Stimulated activated naive CD8-positive, alpha-beta T cell treated with anti-CD3 and anti-CD28 coated beads, Interleukin-15, Interleukin-2, amounts not matched to agents 100 ng/mL and 50 ng/mL, for 24 hours (primary cell): ENCODE results near the gene NAE1.

ENCODE experiments used
- H3K27ac Mint-ChIP-seq: one replicate; pipeline ENCODE4 v1.8.0; 2021; ENCODE audit warnings: mild to moderate bottlenecking, mixed read lengths
- H3K27me3 Mint-ChIP-seq: one replicate; pipeline ENCODE4 v1.8.0; 2021; ENCODE audit warnings: mixed read lengths
- H3K36me3 Mint-ChIP-seq: one replicate; pipeline ENCODE4 v1.8.0; 2021; ENCODE audit warnings: low read depth, mixed read lengths
- H3K4me1 Mint-ChIP-seq: one replicate; pipeline ENCODE4 v1.8.0; 2021; ENCODE audit warnings: low read depth, mixed read lengths
- H3K4me3 Mint-ChIP-seq: one replicate; pipeline ENCODE4 v1.8.0; 2021; ENCODE audit warnings: mild to moderate bottlenecking, mixed read lengths
- H3K9me3 Mint-ChIP-seq: one replicate; pipeline ENCODE4 v1.8.0; 2021; ENCODE audit warnings: mixed read lengths

Gene NAE1

DNA sequence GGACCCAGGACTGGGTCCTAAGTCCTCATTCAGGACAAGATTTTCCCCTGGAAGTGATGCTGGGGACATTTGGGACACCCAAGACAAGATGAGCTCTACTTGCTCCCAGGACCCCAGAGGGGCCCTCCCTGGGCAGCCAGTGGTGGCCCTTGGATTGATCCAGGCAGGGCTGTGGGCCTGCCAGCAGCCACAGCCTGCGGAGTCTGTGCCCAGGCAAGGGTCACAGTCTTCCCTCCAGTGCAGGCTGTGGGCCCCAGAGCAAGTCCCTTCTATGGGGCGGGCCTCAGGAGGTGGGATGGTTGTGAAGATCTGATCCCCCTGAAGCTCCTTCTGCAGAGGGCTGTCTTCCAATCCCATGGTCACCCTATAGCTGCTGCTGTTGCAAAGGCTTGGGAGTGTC is 26.0 kb upstream of the NAE1 start:
- H3K27me3 Mint-ChIP-seq = no peaks in the 10 kb centered on the region
- H3K9me3 Mint-ChIP-seq = no peaks in the 10 kb centered on the region
- H3K4me1 Mint-ChIP-seq = no peaks in the 10 kb centered on the region
- no peak overlapping the region for H3K27ac Mint-ChIP-seq
- no peak overlapping the region for H3K4me3 Mint-ChIP-seq
- no peaks in the 10 kb centered on the region for H3K36me3 Mint-ChIP-seq

DNA sequence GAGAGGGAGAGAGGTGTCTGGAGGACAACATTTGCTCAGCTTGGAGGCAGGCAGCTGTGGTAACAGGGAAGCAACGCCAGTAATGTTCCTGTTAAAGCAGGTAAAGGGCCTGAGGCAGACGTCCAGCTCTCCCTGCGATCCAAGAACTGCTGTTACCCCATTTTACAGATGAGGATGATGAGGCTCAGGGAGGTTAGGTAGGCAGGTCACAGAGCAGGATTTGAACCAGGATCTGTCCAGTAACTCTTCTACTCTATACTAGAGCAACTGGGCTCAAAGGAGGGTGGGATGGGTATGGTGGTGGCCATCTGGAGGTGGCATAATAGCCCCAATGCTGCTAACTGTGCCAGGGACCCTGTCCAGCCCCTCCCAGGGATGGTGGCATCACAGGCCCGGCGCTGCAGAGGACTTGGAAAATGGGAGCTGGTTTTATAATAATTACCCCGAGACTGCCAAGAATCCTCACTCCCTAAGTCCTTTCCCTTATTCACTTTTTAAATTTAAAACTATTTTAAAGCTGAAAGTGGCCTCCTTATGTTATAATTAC is 25.5 kb upstream of the NAE1 start:
- Mint-ChIP-seq H3K4me1 (no peaks in the 10 kb centered on the region), H3K36me3 (no peaks in the 10 kb centered on the region), H3K9me3 (no peaks in the 10 kb centered on the region), H3K27ac (no peak overlapping the region), H3K27me3 (no peaks in the 10 kb centered on the region), H3K4me3 (no peak overlapping the region)

DNA sequence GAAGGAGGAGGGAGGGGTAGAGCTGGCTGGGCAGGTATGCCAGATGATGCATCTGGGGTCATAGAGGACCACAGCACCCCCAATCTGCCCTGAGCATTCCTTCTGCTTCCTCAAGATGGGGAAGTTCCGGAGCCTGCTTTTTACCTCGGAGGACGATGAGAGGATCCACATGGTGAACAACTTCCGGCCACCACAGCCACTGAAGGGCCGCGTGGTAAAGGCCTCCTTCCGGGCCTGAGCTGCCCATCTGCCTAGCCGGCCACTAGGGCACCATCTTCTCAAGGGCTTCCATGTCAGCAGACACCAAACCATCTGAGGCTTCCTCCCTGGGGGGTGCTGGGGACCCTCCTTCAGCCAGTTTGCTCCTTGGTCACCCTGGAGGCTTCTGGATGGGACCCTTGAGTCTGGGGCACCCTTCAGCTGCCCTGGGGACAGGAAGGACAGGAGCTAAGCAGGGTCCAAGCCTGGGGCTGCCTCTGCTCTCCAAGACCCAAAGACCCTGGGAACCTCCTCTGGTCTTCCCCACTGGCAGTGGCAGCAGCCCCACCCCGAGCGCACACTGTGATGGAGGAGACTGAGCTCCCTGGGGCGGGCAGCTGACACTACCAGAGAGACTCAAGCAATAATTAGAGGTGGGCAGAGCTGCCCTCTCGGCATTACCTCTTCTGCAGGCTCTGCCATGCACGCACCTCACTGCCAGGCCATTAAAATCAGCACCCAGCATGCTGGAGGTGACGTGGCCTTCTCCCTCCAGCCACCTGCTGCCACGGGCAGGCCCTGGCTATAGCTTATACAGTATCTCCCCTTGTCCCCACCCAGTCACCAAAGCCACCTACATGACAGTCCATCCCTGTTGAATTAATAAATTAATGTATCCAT is 22.7 kb upstream of the NAE1 start:
- Mint-ChIP-seq H3K36me3 (no peaks in the 10 kb centered on the region), H3K27me3 (no peaks in the 10 kb centered on the region), H3K9me3 (no peaks in the 10 kb centered on the region), H3K4me1 (no peaks in the 10 kb centered on the region), H3K4me3 (no peak overlapping the region), H3K27ac (no peak overlapping the region)

DNA sequence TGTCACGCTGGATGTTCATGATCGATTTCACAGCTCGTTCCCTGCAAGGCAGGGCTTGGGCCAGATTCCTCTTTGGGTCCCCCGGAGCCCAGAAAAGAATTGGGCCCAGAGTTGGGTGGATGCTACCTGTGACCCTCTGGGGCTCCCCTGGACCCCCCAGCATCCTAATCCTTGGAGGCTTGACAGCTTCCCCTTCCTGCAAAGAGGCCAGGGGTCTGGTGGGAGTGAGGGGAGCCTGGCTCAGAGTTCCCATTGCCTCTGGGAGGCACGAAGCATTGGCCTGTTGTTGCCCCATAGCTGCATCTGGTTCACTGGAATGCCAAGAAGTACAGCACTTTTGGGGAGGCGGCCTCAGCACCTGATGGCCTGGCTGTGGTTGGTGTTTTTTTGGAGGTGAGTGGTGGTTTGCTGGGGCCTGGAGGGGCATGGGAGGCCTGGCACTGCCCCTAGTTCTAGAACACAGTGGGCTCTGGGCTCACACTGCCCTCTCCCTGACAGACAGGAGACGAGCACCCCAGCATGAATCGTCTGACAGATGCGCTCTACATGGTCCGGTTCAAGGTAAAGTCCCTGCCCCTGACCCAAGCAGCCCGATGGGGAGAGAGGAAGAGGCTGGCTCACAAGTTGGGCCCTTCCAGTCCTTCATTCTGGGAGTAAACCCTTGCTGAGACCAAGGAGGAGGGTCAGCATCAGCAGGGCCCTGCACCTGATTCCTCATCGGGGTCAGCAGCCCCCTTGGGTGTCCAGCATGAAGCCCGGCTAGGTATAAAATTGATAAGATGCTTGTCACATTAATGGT is 20.6 kb upstream of the NAE1 start:
- H3K27ac Mint-ChIP-seq = no peak overlapping the region
- no peaks in the 10 kb centered on the region for H3K36me3 Mint-ChIP-seq
- peaks cover 10% of the 10 kb centered on the region for H3K27me3 Mint-ChIP-seq

DNA sequence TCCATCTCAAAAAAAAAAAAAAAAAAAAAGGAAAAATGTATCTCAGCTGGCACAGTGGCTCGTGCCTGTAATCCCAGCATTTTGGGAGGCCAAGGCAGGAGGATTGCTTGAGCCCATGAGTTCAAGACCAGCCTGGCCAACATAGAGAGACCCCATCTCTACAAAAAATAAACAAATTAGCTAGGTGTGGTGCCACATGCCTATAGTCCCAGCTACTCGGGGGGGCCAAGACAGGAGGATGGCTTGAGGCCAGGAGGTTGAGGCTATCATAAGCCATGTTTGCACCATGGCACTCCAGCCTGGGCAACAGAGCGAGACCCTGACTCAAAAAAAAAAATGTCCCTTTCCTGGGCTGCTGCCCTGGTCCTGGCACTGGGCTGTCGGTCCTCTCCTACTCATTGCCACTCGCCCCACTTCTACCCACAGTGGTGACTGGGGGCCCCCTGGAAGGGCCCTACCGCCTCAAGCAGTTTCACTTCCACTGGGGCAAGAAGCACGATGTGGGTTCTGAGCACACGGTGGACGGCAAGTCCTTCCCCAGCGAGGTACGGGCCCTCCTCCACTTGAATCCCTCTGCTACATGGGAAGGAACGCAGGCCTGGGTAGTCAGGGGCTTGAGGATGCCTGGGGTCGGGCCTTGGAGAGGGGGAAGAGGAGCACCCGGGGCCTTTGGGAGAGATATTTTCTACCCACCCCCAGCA is 19.5 kb upstream of the NAE1 start:
- Mint-ChIP-seq H3K4me1 (no peaks in the 10 kb centered on the region), H3K4me3 (no peak overlapping the region), H3K27me3 (peaks cover 21% of the 10 kb centered on the region), H3K36me3 (no peaks in the 10 kb centered on the region), H3K9me3 (no peaks in the 10 kb centered on the region), H3K27ac (no peak overlapping the region)

More for the DNA sequence above, 20.6 kb upstream of the NAE1 start:
- H3K4me1 Mint-ChIP-seq = no peaks in the 10 kb centered on the region
- no peaks in the 10 kb centered on the region for H3K9me3 Mint-ChIP-seq
- no peak overlapping the region for H3K4me3 Mint-ChIP-seq

DNA sequence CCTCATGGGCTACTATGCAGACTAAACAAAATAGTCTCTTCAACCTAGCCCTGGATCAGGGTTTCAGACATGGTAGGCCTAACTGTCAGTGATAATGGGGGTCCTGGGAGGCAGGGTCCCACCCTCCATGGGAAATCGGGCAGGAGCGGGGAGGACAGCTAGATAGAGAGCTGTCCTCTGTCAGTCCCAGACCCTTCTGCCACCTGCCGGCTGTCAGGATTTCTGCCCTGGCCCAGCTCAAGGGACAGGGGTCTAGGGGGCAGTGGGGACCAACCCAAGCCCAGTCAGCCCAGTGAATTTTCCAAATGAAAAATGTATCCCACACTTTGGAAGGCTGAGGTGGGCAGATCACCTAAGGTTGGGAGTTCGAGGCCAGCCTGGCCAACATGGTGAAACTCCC is 18.8 kb upstream of the NAE1 start:
- Mint-ChIP-seq H3K9me3 (no peaks in the 10 kb centered on the region), H3K27ac (no peak overlapping the region), H3K4me1 (no peaks in the 10 kb centered on the region), H3K4me3 (no peak overlapping the region), H3K36me3 (no peaks in the 10 kb centered on the region), H3K27me3 (peaks cover 26% of the 10 kb centered on the region)

DNA sequence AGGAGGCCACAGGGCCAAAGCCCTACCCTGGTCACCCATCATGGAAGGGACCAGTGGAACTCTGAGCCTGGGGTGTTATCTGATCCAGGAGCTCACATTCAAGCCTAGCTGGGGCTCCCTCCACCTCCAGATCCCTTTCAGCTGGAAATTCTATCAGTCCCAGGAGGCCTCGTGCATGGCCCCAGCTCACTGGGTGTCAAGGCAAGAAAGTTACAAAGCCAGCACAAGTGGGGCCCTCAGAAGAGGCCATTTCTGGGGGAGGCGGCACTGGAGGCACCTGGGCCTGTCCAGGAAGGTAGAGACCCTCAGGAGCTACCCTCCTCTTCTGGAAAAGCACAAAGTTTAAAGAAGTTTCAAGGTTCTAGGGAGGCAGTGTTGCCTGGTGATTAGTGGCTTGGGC is 18.2 kb upstream of the NAE1 start:
- H3K4me1 Mint-ChIP-seq = peaks cover under 1% of the 10 kb centered on the region
- no peaks in the 10 kb centered on the region for H3K9me3 Mint-ChIP-seq
- H3K27ac Mint-ChIP-seq = no peak overlapping the region
- peaks cover 27% of the 10 kb centered on the region for H3K27me3 Mint-ChIP-seq
- H3K36me3 Mint-ChIP-seq = no peaks in the 10 kb centered on the region
- no peak overlapping the region for H3K4me3 Mint-ChIP-seq

DNA sequence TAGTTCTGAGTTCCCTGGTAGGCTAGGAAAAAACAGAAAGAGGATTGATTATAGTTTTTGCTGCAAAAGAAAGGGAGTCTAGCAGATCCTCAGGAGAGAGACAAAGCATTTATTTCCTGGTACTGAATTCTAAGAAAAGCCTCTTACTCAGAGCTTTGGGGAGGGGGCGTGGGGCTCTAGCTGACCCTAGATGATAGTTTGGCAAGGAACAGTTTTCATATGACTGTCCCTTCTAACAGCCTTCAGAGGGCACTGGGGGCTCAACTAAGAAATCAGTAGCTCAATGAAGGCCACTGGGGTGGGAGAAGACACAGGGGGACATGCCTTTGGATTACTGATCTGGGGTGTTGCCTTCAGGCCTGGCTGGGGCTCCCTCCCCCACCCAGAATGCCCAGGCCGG is 17.4 kb upstream of the NAE1 start:
- peaks cover 35% of the 10 kb centered on the region for H3K27me3 Mint-ChIP-seq
- peaks cover 5% of the 10 kb centered on the region for H3K4me1 Mint-ChIP-seq
- H3K4me3 Mint-ChIP-seq = no peak overlapping the region
- no peaks in the 10 kb centered on the region for H3K9me3 Mint-ChIP-seq
- H3K36me3 Mint-ChIP-seq = no peaks in the 10 kb centered on the region
- H3K27ac Mint-ChIP-seq = no peak overlapping the region

DNA sequence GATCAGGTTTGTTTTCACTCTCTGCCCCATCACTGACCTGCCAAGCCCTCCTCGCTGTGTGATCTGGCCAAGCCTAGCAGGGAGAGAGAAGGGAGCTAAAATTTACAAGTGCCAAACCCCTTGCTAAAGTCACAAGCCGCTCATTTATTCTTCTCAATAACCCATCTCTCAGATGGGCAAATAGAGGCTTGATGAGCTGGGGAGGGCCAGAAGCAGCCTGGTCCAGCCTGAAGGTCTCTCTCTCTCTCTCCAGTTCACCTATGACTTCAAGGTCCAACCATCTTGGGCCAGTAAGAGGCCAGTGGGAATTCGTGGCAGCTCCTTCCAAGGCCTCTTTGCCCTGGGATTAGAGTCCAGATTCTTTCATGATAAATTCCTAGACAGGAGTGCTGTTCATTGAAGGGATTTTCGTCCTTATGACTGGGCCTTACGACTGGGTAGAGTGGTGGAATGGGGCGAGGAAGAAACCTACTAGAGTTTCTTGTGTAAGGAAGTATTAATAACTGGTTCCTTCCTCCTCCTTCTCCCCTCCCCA is 16.8 kb upstream of the NAE1 start:
- Mint-ChIP-seq H3K36me3 (no peaks in the 10 kb centered on the region), H3K4me1 (peaks cover 5% of the 10 kb centered on the region), H3K9me3 (no peaks in the 10 kb centered on the region), H3K4me3 (no peak overlapping the region), H3K27ac (no peak overlapping the region), H3K27me3 (peaks cover 41% of the 10 kb centered on the region)

DNA sequence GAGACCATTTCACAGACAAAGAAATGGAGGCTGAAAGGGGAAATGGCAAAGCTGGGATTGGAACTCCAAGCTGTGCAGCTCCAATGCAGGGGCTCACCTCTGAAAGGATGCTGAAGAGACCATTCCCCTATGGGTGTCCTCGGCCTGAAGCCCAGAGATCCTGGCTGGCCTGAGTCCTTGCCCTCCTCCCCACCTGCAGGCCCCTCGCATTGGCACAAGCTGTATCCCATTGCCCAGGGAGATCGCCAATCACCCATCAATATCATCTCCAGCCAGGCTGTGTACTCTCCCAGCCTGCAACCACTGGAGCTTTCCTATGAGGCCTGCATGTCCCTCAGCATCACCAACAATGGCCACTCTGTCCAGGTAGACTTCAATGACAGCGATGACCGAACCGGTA is 16.1 kb upstream of the NAE1 start:
- H3K27ac Mint-ChIP-seq = no peak overlapping the region
- H3K4me1 Mint-ChIP-seq = peaks cover 5% of the 10 kb centered on the region
- H3K27me3 Mint-ChIP-seq = peaks cover 45% of the 10 kb centered on the region
- no peaks in the 10 kb centered on the region for H3K36me3 Mint-ChIP-seq
- H3K9me3 Mint-ChIP-seq = no peaks in the 10 kb centered on the region
- H3K4me3 Mint-ChIP-seq = no peak overlapping the region

DNA sequence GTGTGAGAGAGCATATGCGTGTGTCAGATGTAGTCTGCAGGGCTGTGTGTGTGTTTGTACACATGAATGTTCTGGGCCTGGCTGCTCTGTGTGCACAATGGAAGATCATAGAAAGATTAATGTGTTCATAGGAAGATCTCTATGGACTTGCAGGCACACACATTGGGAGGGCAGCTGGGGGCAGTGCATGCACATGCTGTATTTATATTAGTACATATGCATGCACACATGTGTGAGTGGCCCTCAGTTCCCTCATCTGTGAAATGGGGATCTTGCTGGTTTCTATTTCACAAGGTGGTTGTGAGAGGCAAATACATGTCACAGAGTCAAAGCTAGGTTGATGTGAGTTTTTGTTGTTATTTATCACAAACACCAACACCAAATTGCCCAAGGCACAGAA is 15.5 kb upstream of the NAE1 start:
- H3K27me3 Mint-ChIP-seq = peaks cover 45% of the 10 kb centered on the region
- H3K4me1 Mint-ChIP-seq = peaks cover 5% of the 10 kb centered on the region
- H3K9me3 Mint-ChIP-seq = no peaks in the 10 kb centered on the region
- H3K4me3 Mint-ChIP-seq = no peak overlapping the region
- H3K27ac Mint-ChIP-seq = no peak overlapping the region
- H3K36me3 Mint-ChIP-seq = no peaks in the 10 kb centered on the region

DNA sequence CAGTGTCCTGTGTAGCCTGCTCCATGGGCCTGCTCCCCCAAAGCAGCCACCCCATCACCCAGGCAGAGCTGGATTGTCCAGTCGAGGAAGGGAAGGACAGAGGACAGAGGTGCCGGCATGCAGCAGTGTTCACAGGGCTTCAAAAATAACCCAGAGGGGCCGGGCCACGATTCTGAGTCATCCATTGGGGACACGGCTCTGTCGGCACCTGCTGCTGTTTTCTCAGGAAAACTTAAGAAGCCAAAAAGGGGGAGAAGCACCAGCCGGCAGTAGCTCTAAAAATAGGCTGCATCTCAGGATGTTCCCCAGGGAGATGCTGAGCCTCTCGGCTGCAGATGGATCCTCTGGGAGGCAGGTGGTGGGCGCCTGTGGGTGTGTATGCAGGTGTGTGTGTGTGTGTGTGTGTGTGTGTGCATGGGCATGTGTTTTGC is 15.0 kb upstream of the NAE1 start:
- Mint-ChIP-seq H3K4me3 (no peak overlapping the region), H3K27ac (no peak overlapping the region), H3K36me3 (no peaks in the 10 kb centered on the region), H3K27me3 (peaks cover 45% of the 10 kb centered on the region), H3K9me3 (no peaks in the 10 kb centered on the region), H3K4me1 (peaks cover 5% of the 10 kb centered on the region)

DNA sequence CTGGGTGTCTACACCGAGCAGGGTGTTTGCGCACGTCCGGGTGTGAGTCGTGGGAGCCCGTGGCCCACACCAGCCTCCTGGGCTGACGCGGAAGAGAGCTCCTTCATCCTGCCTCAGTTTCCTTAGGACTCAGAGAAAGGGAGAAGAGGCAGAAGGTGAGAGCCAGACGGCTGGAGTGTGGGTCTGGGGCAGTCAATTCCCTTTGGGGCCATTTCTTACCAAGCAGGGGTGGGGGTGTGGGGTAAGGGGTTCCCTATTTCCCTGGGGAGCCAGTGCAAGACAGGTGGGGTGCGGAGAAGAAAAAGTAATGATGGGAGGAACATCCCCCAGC is 14.3 kb upstream of the NAE1 start:
- Mint-ChIP-seq H3K4me3 (peak overlapping the region; percentile 30), H3K27me3 (peaks cover 46% of the 10 kb centered on the region), H3K4me1 (peaks cover 5% of the 10 kb centered on the region), H3K27ac (no peak overlapping the region), H3K9me3 (no peaks in the 10 kb centered on the region), H3K36me3 (no peaks in the 10 kb centered on the region)

DNA sequence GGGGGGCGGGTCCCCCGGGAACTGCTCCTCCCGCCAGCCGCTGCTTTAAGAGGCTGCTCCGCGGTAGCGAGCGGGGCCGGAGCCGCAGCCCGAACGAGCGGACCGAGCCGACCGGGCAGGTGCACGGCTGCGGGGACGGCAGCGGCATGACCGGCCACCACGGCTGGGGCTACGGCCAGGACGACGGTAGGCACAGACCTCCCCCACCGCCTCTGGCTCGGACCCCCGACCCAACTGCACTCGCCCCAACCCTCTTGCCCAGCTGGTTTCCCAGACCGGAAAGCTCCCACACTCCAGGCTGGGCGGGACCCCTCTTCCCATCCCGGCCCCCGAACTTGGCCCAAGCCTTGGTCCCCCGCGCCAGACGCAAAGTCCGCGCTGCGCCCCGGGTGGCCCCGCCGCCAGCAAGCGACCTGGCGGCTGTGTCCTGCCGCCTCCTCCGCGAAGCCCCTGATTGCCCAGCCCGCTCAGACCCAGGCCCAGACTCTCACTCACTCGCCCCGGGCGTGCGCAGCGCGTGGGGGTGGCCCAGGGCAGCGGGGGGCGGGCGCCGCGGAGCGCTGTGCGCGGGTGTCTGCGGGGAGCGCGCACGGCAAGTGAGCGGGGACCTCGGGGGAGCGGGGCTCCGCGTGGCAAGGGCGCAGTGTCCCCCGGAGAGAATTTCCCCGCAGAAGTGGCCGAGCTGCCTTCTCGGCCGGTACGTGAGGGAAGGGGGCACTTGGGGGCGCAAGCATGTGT is 13.7 kb upstream of the NAE1 start, which contains the start of gene CA7:
Gene CA7, plus strand, starts transcription at position 73 of the 738 bp plus-strand sequence. Its CDS starts 74 bp downstream, at position 147.
- no peaks in the 10 kb centered on the region for H3K36me3 Mint-ChIP-seq

More for the DNA sequence above, 13.7 kb upstream of the NAE1 start, which contains the start of gene CA7:
- Mint-ChIP-seq H3K27me3 (peaks cover 49% of the 10 kb centered on the region), H3K4me1 (peaks cover 5% of the 10 kb centered on the region), H3K4me3 (peak within 1 kb of the TSS; percentile 51), H3K9me3 (no peaks in the 10 kb centered on the region), H3K27ac (no peak within 1 kb of the TSS)
